Astrocyte of the spinal cord (primary cell): ENCODE data around the gene ZNF618.
"Not testable (repeated sequence)": the region's sequence is repeated elsewhere in the genome, so short reads cannot be mapped to it uniquely, and the experiment has no call there.

Source experiments
- DNase-seq: peaks from one replicate; pipeline ENCODE4 v3.0.0; 2011; ENCODE audit warnings: low read depth, low spot score
- H3K4me3 ChIP-seq: 2 replicates; pipeline ENCODE4 v1.5.1; 2011; ENCODE audit warnings: low read depth, mild to moderate bottlenecking, low read length, moderate library complexity
- CTCF ChIP-seq: IDR thresholded peaks from 2 replicates; pipeline ENCODE4 v1.5.1; 2012; ENCODE audit warnings: low read depth, mild to moderate bottlenecking, low read length, inconsistent platforms
- in situ Hi-C: cut with HindIII; loops from 2 replicates; pipeline ENCODE4 v1.10.0; 2017; ENCODE audit warnings: low sequenced_read_pairs

The ZNF618 gene

DNA sequence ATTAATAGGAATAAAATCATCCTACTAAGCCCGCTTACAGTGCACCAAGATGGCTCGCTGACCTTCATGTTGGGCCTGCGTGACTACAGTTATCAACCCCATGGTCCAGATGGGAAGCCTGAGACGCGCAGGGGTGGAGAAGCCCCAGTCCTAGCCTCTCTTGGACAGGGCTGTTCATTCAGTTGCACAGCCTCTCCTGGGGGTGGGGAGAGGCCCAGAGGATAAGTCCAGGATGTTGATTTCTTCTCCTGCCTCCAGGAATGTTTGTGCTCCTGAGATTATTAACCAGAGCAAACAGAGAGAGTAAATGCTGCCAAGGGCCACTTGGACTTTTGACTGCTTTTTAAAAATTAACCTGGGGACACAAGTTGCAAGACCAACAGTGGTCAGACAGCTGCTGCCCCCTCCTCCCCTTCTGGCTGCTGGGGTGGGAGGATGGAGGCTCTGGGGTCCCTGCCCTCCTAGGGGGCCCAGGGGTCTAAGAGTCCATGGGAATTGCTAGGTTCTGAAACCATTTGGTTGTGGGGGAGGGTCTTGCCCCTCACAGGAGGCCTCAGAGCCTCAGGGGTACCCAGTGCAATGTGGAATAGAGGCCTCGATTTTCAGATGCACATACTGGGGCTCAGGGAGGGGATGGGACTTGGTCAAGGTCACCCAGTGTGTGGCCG lies 204.8 kb downstream of the ZNF618 start:
- no peak overlapping the region for H3K4me3 ChIP-seq
- DNase-seq = no peak
- TF ChIP-seq CTCF = no peak
- in situ Hi-C loops = no loop called here

- in situ Hi-C loops = no loop called here
- TF ChIP-seq CTCF = no peak
- H3K4me3 ChIP-seq = no peak overlapping the region
- DNase-seq = no peak
Measured at GRCh38 chr9:114081441-114082016, 205.4 kb downstream of the ZNF618 start.

DNA sequence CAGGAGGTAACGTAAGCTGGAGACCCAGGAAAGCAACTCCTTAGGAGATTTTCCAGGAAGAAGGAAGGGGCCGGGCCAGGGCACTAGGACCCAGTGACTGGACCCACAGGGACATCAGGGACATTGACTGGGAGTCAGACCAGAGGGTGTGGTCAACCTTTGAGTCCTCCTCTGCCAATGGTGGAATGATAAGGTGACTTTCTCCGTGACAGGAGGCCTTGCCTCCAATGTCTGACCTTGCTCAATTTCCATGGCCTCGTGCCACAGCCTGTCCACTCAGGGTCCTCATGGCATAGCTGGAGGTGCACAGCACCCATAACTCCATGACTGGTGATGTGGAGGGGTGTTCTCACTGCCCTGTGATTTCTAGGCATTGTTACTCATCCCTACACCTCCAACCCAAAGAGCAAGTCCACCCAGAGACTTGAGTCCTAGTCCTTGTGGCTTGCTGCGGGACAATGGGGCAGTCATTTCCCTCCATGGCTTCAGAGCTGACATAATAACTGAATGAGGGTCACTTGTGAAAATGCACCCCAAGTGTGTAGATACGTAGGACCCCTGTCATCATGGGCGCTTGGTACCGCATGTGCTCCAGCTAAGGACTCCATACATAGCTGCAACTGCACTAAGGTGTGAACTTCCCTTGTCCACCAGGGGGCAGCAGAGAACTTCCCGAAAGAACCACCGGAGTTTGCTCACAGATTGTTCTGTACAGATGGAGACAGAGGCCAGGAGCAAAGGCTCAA lies 206.1 kb downstream of the ZNF618 start:
- TF ChIP-seq CTCF = peak; percentile 93
- in situ Hi-C loops = no loop called here
- peak; percentile 85 for DNase-seq
- H3K4me3 ChIP-seq = no peak overlapping the region

DNA sequence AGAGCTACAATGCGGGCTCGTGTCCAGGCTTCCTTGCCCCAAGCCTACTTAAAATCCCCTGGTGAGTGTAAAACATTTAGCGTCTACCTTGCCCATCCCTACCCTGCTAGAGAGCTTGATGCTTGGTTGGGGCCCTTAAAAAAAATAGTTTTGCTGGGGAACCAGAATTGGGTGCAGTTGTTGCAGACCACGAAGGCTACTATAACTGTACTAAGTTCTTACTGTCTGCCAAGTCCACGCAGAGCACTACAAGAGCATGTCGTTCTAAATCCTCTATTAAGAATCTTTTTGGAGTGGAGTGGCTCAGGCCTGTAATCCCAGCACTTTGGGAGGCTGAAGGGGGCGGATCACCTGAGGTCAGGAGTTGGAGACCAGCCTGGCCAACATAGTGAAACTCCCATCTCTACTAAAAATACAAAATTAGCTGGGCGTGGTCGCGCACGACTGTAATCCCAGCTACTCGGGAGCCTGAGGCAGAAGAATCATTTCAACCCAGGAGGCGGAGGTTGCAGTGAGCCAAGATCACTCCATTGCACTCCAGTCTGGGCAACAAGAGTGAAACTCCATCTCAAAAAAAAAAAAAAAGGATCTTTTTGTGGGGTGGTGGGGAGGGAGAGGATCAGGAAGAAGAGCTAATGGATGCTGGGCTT lies 206.8 kb downstream of the ZNF618 start:
- in situ Hi-C loops, H3K4me3 ChIP-seq, DNase-seq: not testable (repeated sequence)

DNA sequence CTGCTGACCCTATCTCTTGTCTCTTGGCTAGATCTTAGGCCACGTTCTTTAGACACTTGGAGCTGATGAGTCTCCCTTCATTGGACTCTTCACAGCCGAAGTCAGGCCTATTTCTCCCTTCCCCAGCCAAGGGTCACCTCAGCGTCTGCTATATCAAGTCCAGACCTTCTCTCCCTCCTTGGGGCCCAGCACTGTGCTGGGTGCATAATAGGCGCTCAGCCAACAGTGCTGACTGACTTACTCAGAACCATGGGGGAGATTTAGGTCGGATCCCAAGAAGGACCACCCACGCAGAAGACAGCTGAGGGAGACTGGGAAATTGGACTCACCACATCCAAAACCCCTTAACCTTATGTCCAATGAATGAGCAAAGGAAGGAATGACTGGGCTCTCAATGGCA lies 207.6 kb downstream of the ZNF618 start:
- in situ Hi-C loops = no loop called here
- no peak for TF ChIP-seq CTCF
- no peak for DNase-seq
- H3K4me3 ChIP-seq = no peak overlapping the region

- DNase-seq = no peak
- no peak for TF ChIP-seq CTCF
- no peak overlapping the region for H3K4me3 ChIP-seq
- in situ Hi-C loops = no loop called here
Measured at GRCh38 chr9:114084282-114085073, 208.4 kb downstream of the ZNF618 start.
